ENCODE data around the gene ADGRF5.

The ADGRF5 gene

GRCh38 chr6:46932526-46933319 is 11.0 kb upstream of the ADGRF5 start:
- DNase-seq (ENCODE audit: low read depth in 2 of 2): no peak

GRCh38 chr6:46931416-46931815 is 9.7 kb upstream of the ADGRF5 start:
- DNase-seq (ENCODE audit: low read depth in 2 of 2): no peak

DNA sequence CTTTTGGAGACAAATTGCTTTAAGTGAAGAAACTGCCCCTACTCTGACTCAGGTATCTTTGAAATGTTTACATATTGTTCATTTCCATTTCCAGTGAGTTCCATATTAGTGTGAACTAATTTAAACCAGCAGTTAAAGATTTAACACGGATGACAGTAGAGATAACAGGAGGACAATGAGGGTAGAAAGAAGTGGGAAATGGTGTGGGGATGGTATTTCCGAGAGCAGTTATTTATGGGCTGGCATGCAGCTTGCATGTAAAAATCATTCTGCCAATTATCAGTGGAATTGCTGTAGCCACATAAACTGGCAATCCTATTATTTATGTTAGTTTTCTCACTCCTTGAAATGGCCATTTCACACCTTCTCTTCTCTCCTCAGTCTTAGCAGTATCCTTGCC is 8.6 kb upstream of the ADGRF5 start:
- no peak for DNase-seq (ENCODE audit: low read depth in 2 of 2)

DNA sequence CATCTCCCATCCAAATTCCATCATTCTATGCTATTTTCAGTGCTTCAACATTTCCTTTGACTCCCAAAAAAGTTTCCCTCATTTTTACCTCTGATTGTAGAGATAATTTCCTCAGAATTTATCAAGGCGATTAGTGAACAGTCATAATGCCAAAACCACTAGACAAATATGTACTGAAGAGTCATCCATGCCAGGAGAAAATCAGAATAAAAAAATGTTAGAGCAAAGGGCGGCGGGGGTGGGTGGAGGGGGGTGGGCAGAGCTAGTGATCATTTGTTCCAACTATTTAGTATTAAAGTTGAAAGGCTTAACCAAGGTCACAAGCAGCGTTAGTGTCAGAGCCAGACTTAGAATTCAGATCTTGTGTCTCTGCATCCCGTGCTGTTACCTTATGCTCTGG is 5.3 kb upstream of the ADGRF5 start:
- DNase-seq (ENCODE audit: low read depth in 2 of 2): no peak

GRCh38 chr6:46926481-46926880 is 4.7 kb upstream of the ADGRF5 start:
- DNase-seq (ENCODE audit: low read depth in 2 of 2): no peak

DNA sequence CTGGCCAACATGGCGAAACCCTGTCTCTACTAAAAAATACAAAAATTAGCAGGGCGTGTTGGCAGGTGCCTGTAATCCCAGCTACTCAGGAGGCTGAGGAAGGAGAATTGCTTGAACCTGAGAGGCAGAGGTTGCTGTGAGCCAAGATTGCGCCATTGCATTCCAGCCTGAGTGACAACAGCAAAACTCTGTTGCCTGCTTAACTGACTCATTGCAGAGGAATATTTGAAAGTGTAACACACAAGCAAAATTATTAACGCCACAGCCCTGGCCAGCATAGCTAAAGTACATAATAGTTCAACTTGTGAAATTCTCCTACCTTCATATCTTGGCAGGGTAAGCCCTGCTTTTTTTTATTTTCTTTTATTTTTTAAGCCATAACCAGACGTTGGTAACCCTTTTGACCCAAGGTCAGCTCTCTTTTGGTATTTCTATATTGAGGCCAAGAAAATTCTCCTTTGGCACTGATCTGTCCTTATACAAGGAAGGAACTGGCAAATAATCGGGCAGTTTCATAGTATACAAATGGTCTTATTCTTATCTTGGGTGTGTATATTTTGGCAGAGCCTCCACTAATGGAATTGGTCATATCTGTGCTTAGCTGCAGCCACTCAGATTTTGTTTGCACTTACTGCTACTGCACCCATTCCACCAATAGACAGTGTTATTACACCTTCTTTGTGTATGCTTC is 4.0 kb upstream of the ADGRF5 start:
- DNase-seq (ENCODE audit: low read depth in 2 of 2): no peak

DNA sequence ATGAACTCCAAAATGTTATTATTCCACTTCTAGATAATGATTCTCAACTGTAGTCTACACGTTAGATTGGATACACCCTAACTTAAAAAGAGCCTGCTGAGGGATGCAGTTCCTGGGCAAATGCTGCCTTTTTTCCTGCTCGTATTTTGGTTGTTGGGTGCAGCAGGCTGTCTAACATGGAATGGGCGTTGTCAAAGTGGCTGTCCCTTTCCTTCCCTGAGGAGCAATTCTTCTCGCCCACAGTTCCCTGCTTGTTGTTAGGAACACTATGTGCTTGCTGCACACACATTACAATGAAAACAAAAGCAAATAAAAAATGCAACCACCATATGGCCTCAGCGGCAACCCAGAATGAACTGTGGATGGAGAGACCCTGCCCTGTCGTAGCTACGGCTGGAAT is 1.7 kb upstream of the ADGRF5 start:
- no peak for DNase-seq (ENCODE audit: low read depth in 2 of 2)

DNA sequence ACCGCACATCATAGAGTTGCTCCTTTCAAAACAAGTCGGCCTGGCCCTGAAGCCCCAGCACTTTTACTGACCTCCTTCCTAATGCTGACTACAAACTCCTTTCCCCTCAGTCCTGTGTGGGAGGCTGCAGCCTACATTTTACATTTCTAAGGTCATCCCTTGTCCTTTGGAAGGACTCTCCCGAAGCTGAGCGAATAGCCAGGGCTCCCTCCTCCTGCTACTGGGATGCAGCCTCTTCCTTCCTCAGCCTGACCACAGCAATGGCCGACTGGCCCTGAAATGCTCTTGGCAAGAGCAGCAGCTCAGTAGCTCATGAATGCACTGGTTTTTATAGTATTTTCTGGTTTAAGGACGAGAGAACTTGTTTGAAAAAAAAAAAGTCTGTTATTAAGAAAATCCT is 679 bp downstream of the ADGRF5 start:
- DNase-seq (ENCODE audit: low read depth in 2 of 2): no peak

DNA sequence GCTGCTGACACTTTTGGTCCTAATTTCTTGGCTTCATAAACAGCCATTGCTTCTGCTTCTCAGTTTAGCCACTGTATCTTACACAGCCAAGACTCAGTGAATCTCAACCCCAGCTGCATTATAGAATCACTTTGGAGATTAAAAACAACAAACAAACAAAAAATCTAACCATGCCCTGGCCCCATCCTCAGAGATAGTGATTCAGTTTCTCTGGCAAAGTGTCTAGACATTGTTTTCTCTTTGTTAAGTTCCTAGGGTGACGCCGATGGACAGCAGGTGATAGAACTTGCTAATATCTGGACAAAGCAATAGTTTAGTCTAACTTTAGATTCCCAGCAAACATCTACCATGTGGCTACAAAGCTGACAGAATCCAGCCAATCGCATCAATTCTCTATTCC is 2.9 kb downstream of the ADGRF5 start:
- DNase-seq (ENCODE audit: low read depth in 2 of 2): no peak

DNA sequence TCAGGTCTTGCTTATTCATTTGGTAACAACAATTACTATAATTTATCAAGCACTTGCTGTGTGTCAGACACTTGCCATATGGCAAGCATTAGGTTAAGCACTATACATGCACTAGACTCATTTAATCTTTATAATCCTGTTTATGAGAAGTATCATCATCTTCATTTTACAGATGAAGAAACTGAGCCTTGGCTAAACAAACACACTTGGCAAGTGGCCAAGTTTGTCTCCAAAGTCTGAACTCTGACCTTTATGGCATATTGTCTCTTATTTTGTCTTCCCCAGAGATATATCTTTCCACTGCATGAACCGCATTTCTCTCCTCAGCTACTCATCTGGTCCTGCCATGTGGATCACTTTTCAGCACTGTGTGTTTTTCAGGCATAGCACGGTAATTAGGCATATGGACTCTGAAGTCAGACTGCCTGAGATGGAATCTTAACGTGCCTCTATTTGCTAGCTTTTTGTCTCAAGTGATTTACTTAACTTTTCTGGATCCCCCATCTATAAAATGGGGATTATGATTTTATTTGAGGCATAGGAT is 4.7 kb downstream of the ADGRF5 start:
- no peak for DNase-seq (ENCODE audit: low read depth in 2 of 2)

GRCh38 chr6:46915866-46916265 is 5.9 kb downstream of the ADGRF5 start:
- DNase-seq (ENCODE audit: low read depth in 2 of 2): no peak

DNA sequence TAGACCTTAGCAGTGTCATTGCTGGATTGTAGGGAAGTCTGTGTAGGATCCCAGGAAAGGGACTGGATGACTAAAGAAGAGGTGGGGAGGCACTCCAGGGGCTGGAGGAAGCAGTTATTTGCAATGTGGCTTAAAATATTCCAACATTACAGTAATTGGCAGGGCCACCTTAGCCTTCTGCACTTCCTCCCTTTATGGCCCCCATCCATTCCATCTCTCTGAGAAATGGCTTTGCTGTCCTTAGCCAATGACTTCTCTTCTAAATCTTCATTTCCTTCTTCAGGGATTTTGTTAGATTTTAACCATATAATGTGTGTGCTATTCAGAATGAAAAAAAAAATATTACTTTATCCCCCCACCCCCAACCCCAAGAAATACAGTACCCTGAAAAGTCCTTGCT is 6.4 kb downstream of the ADGRF5 start:
- DNase-seq (ENCODE audit: low read depth in 2 of 2): no peak

DNA sequence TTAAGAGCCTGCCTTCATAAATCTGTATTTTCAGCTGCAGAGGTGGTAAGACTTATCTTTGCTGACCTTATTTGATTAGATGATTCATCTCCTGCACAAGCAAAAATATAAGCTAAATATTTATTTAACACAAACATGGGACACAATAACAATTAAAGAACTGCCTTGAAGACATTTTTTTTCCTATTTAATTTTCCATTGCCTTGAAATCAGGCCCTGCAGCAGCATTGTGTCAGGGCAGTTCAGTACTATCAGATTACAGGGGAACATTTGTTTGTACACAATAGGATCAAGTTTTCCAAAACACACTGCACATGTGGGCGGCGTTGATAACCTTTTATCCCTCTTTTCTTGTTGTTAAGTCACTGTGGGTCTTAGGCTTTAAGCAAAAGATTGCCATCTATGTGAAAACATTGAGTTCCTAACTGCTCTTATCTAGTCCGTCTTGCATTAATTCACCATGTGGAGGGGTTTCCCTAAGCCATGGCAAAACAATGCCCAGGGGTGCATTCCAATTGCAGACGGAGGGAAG is 7.4 kb downstream of the ADGRF5 start:
- no peak for DNase-seq (ENCODE audit: low read depth in 2 of 2)

- no peak for DNase-seq (ENCODE audit: low read depth in 2 of 2)
These were observed 12.4 kb downstream of the ADGRF5 start for GRCh38 chr6:46909371-46909770.

DNA sequence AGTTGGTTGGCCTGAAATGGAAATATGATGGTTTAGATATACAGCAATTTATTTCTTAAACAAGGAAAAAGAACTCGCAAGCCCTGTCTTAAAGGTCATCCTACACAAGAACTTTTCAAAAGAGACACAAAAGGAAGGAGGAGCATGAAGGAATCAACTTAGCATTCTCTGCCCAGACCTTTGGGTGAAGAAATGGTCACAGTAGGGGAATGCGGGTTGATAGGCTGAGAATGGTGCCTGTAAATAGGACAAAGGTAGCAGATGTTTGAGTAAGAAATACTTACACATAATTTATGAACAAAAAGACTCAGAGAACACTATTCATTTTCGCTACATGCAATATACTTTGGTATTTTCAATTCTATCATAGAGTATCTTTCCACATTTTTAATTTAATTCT is 15.0 kb downstream of the ADGRF5 start:
- DNase-seq (ENCODE audit: low read depth in 2 of 2): no peak

GRCh38 chr6:46904117-46904516 is 17.6 kb downstream of the ADGRF5 start:
- no peak for DNase-seq (ENCODE audit: low read depth in 2 of 2)

GRCh38 chr6:46903175-46903574 is 18.6 kb downstream of the ADGRF5 start:
- no peak for DNase-seq (ENCODE audit: low read depth in 2 of 2)

DNA sequence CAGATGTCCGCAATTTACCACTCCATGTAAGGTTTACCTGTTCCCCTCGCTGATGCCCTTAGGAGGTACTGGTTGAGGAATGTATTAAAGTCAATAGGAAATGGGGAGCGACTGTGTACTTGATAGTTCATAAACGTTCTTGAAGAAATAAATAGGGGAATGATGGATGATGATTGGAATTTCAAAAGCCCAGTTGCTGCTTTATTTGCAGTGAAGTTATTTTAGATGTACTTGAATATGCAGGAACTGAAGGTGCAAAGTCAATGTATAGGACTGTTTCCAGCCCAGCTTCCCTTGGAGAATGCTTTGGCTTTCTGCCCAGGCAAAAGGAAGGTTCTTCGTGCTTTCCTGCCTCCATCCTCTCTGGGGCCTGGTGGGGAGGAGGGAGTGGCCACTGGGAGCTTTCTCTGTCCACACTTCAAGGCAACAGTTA is 19.8 kb downstream of the ADGRF5 start:
- no peak for DNase-seq (ENCODE audit: low read depth in 2 of 2)

- DNase-seq (ENCODE audit: low read depth in 2 of 2): no peak
These were observed 21.5 kb downstream of the ADGRF5 start for GRCh38 chr6:46900266-46900665.

GRCh38 chr6:46899659-46900058 is 22.1 kb downstream of the ADGRF5 start:
- no peak for DNase-seq (ENCODE audit: low read depth in 2 of 2)

DNA sequence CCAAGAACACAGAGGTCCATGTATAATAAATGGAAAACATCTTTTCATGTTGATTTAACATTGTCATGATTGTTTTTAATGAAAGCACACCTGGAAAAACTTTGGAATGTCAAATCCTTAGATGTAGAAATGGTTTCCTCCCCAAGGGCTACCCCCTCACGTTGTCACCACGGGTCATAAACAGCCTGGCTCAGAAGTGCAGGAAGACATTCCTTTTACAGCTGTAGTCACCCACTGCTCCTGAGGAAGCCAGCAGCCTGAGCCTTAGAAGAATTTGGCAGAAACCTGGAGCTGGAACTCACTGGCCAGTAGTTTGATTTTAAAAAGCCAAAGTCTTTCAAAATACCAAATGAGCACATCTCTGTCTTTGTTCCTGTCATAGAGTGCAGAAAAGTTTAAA is 23.7 kb downstream of the ADGRF5 start:
- no peak for DNase-seq (ENCODE audit: low read depth in 2 of 2)

- DNase-seq (ENCODE audit: low read depth in 2 of 2): no peak
These were observed 24.9 kb downstream of the ADGRF5 start for GRCh38 chr6:46896871-46897270.

DNA sequence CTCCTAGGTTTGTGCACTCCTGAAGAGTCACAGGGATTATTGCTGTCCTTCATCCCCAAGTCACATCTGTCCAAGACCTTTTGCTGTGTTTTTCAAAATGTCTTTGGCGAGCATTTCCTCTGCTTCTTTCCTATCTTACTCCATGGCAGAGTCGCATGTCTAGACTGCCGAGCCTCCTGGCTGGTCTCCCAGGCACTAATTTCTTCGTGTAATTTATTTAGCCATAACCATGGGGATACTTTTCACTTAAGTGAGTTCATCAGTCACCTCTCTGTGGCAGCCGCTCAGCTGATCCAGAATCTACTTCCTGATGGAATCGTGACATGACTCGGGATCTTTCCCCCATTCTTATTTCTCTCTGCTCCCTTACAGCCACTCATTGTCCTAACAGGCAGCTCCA is 25.8 kb downstream of the ADGRF5 start:
- DNase-seq (ENCODE audit: low read depth in 2 of 2): no peak
